GM04503 (cell line): Measurements from ENCODE around the gene CTSW.
"Not testable (repeated sequence)": the region's sequence is repeated elsewhere in the genome, so short reads cannot be mapped to it uniquely, and the experiment has no call there.

Experiments used
- DNase-seq: peaks from one replicate; pipeline ENCODE4 v3.0.0-alpha.2; 2012; ENCODE audit warnings: low read depth

CTSW gene

DNA sequence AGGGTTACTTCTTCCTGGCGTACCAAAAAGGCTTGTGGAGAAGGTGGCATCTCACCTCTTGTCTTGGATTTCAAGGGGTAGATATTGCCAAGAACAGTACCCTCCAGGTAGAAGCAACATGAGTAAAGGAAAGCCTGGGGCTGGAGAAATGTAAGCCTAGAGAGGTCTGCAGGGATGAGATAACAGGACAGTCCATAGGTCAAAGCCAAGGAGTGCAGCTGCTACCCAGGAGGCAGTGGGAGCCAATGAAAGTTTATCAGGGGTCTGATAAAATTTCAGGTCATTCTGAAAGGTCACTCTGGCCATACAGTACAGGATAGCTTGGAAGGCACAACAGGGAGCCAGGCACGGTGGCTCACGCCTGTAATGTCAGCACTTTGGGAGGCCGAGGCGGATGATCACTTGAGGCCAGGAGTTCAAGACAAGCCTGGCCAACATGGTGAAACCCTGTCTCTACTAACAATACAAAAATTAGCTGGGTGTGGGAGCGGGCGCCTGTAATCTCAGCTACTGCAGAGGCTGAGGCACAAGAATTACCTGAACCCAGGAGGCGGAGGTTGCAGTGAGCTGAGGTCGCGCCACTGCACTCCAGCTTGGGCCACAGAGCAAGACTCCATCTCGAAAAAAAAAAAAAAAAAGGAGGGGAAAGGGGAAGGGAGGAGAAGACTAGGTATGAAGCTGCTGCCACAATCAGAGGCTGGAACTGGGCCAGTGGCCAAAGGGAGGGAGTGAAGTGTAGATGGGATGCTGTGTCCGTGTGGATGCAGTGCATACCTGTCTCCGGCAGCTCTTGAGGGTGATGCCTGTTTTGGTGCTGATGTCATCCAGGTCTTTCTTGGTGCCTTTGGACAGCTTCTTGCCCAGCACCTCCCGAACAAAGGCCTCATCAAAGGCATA is 7.4 kb downstream of the CTSW start:
- DNase-seq: no peak

DNA sequence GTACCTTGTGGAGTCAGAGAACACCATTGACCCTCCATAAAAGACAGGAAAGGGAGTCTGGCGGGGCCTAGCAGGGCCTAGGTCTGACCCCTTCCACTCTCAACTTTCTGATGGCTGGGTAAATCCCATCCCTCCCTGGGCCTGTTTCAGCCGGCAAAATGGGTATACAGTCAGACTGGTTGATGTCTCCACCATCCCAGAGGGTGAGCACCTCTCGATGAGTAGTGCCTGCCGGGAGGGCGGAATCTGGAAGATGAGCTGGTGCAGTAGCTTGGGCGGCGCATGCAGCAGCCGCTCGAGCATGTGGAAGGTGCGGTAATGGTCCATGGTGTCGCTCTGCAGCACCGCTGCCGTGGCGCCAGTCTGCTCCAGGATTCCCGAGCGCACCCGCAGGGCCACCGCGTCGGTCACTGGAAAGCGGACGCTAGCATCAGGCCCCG is 8.1 kb downstream of the CTSW start:
- DNase-seq: no peak

DNA sequence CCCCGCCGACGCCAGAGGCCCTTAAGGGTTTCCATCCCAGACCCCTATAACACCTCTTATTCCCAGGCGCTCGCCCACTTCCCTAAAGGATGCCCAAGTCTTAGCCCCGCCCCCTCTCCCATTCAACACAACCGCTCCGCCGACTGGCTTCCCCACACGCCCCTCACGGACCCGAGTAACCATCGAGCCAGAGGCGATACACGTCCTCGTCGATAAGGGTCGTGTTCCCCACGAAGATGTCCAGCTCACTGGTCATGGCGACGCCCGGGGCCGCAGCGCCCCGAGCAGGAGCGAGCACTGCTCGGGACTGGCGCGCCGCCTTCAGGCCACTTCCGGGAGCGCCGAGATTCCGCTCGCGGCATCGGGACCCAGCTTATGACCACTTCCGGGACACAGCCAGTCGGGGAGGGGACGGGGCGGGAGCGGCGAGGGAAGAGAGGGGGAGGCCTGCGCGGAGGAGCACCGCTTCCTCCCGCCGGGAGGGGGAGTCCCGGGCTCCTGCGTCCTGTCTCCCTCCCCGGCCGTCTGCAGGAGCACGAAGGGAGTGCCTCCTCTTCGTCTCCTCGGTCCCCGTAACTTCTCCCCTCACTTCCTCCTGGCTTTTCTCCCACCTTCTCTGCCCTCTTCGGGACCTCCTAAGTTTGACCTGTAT is 8.7 kb downstream of the CTSW start, which contains the start of gene FIBP:
FIBP (minus strand) TSS at position 309 of the 652 bp plus-strand sequence; CDS start at position 256, 53 bp downstream.
- peak; percentile 74 for DNase-seq

DNA sequence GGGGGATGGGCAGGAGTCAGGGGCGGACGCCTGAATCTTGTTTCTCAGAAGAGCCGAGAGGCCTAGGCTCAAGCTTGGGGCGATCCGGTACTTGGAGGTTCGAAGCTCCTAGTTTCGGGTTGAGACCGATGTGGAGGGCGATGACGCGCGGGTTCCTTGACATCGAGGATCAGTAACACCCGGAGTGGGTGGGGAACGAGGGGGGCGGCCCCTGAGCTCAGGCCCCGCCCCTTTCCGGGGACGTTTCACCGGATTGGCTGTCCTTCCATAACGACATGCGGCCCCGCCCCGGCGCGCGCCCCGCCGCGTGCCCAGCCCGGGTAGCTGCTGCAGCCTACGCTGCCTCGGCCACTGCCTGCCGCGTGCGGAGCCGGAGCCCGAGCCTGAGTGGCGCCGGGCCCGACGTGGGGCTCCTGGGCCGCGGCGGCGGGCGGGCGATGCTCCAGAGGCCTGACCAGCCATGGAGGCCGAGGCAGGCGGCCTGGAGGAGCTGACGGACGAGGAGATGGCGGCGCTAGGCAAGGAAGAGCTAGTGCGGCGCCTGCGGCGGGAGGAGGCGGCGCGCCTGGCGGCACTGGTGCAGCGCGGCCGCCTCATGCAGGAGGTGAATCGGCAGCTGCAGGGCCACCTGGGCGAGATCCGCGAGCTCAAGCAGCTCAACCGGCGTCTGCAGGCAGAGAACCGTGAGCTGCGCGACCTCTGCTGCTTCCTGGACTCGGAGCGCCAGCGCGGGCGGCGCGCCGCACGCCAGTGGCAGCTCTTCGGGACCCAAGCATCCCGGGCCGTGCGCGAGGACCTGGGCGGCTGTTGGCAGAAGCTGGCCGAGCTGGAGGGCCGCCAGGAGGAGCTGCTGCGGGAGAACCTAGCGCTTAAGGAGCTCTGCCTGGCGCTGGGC is 10.9 kb downstream of the CTSW start, which contains the start of gene CCDC85B:
CCDC85B (plus strand) TSS at position 350 of the 895 bp plus-strand sequence; CDS start at position 461, 111 bp downstream.
- peak; percentile 72 for DNase-seq

DNA sequence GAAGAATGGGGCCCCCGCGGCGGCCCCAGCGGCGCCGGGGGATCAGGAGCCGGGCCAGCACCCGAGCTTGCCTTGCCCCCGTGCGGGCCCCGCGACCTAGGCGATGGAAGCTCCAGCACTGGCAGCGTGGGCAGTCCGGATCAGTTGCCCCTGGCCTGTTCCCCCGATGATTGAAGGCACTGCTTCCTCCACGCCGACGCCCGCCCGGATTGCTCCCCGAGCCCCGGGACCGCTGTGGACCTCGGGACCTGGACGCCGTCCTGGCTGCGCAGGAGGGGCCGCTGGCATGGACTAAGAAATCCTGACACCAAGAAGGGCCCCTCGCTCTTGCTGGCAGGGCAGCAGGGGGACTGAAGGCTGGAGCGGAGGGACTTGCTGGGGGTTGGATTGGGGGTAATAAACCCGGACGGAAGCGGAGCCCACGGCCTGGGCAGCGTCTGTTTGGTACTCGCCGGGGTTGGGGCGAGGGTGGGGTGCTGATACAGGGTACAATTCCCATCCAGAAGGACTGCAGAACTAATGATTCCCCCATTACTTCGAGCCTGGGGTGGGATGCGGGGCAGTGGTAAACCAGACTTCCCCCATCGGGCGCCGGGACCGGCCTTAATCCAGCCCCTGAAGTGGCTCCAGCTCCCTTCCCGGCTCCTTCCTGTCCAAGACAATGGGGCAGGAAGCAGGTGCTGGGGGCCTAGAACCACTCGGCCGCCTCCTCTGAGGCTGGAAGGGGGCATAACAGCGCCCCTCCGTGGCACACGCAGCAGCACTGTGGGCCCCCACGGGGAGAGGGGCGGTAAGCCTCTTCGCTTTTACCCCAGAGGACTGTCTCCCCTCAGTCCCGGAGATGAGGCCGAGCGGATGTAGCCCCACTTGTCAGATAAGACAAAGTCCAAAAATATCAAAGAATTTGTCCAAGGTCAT is 11.8 kb downstream of the CTSW start:
- DNase-seq: no peak

DNA sequence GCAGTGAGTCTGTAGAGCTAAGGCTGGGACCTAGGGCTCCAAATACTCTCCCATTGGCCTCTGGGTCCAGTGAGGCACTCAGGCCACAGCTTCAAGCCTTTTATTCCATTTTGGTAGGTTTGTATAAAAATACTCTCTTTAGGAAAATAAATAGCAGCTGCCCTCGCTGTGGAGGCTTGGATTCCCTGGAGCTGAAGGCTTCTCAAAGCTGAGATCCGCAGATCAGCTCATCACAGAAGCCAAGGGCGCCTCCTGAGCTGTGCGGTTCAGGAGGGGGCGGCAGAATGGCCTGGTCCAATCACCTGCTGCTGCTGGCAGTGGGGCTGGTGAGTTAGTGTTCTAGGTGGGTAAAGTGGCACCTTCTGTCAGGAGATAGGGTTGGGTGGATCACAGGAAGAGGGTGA is 12.5 kb downstream of the CTSW start:
- not testable (repeated sequence) for DNase-seq

DNA sequence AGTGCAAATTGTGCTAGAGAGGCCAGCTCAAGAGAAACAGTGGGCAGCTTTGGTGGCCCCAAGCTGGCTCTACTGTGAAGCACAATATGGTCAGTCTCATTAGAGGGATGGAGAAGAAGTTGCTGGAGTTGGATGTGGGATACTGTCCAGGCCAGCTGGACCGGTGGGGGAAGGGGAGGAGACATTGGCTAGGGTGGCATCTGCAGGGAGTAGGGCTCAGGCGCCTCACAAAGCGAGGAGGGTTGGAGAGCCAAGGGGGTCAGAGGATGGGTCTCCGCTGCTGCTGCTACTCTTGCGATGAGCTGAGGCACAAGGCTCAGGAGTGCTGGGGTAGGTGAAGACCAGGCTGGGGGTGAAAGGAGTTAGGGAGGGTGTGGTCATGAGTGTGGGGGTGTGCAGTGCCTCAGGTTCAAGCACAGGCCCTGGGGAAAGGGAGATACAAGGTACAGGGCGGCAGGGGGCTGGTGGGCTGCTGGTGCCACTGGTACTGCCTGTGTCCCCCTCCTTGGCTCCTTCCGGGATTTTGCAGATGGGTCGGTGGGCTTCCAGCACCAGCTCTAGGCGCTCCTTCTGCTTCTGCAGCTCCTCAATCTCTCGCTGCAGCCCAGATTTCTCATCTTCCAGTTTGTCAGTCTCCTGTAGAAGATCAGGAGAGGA is 13.2 kb downstream of the CTSW start:
- DNase-seq: no peak

DNA sequence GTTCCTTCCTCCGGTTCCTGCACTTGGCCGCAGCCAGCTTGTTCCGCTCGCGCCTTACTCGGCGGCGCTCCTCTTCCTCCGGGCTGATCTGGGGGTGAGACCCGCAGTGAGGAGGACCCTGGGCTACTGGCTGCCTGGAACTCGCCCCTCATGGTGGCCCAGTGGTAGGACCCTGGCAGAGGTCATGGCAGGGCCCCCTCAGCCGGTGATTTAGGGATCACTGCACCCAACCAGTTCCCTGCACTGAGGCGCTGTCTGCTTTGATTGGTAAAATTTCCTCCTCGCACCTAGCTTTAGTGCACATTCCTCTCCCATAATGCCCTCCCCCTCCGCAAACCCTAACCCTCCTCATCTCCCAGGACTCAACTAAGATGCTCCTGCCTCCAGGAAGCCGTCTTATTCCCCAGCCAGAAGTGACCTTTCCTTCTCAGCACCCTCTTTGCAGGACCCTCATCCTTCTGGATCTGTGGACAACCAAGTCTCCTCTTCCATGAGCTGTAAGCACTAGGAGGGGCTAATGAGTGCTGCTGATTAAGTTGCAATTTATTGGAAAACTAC is 14.5 kb downstream of the CTSW start:
- no peak for DNase-seq

DNA sequence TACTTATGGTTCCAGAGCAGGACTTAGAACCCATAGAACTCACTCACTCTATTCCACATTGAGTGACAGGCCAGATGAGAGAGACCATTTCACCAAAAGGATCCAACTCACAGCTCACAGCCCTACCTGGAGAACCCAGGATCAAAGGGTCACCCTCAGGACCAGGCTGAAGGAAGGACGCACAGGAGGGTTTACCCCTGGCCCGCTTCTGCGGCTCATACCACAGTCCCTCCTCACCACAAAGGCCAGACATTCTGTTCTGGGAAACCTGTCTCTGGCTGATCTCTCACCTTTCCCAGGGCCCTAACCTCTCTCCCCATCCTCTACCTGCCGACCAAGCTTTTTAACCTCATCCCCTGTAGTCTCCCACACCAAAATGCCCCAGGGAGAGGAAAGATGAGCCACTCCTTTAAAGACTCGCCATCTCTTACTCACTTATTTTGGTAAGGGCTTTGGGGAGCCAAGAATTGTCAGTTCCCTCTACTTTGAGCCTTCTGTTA is 15.9 kb downstream of the CTSW start:
- DNase-seq: no peak

DNA sequence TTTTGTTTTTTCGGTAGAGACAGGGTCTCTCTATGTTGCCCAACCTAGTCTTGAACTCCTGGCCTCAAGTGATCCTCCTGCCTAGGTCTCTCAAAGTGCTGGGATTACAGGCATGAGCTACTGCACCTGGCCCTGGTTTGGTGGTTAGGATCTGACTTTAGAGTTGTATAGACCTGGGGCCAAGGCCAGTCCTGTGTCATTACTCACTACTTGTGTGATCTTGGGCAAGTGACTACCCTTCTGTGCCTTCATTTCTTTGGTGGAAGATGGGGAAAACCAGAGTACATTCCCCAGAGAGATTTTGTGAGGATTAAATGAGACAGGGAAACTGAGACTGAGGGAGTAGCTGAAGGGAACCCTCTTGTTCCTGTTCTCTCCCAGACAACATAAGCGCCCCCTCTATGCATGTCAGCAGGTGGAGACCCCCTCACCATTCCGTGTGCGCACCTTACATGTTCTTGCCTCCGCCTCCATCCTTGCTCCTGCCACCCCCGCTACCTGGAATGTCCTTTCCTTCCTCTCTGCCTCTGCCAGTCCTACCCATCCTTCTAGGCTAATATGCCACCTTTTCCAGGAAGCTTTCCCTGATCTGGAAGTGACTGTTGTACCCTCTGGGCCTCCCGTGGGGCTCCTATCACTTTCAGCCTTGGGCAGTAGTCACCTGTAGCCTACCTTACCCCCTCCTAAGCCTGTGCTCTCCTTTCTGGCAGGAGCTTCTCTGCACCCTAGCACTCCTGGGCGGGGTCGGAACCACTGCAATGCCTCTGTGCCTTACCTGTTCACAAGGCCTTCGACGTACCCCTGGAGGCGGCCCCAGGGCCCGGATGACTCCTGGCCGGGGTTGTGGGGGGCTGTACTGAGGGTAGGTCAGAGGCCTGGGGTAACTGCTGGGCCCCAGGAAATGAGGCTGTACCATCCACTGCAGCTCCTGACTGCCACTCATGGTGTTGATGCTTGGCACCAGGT is 16.7 kb downstream of the CTSW start:
- no peak for DNase-seq

DNA sequence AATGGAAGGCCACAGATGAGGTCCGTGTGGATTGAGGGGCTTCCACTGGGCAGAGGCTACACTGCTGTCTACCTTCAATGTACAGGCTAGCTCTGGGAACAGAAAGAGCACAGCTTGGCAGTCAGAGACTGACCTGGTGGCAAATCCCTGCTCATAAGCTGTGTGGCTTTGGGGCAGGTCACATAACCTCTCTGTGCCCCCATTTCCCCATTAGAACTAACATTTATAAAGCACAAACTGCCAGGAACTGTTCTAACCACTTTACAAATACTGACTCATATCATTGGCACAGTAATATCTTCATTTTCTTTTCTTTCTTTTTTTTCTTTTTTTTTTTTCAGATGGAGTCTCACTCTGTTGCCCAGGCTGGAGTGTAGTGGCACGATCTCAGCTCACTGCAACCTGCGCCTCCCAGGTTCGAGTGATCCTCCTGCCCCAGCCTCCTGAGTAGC is 17.4 kb downstream of the CTSW start:
- DNase-seq: no peak

DNA sequence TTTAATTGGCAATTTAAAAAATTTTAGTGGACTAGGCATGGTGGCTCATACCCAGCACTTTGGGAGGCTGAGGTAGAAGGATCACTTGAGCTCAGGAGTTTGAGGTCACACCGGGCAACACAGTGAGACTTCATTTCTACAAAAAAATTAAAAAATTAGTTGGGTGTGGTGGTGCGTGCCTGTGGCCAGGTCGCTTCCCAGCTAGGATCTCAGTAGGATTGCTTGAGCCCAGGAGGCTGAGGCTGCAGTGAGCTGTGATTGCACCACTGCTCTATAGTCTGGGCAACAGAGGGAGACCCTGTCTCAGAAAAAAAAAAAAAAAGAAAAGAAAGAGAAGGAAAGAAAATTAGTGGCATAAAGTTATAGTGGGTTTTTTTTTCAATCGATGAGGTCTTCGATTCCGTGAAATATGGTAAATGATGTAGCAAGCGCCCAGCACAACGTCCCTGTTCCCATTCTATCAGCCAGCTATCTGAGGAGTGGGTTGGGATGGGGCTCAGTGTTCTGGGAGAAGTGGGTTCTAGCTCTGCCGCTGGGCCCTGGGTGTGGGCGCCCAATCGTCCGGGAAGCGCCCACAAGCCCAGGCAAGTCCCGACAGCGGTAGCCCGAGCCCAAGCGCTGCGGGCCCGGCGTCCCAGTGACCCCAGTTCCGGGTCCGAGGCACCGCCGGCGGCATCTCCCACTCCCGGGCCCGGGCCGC is 19.2 kb downstream of the CTSW start:
- no peak for DNase-seq

DNA sequence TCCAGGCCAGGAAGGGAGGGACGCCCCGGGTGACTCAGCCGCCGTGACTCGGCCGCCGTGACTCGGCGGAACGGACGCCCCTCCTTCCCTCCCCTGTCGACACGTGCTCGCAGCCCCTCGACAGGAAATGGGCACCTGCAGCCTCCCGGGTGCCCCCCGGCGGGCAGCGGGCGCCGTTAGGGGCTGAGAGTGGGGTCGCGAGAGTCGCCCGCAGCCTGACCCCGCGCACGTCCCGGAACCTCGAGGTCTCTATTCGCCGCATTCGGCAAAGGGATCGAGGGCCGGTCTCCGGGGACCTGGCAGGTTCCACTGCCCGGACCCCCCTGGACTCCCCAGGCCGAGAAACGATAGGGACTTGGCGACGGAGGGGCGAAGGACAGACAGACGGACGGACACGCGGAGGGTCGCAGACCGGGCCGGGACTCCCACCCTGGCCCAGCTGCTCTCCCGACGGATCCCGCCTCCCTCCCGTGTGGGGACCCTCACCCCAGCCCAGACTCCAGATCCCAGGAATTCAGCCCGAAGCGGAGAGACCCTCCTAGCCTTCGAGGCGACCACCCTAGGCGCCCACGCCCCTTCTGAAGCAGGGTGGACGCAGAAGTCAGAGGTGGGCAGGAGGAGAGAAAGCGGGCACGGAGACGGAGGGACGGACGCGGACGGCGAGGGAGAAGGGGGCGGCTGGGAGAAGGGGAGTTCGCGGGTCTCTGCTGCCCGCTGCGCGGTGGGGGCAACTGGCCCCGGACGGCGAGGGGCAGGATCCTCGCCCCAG is 19.9 kb downstream of the CTSW start:
- DNase-seq: peak; percentile 36

DNA sequence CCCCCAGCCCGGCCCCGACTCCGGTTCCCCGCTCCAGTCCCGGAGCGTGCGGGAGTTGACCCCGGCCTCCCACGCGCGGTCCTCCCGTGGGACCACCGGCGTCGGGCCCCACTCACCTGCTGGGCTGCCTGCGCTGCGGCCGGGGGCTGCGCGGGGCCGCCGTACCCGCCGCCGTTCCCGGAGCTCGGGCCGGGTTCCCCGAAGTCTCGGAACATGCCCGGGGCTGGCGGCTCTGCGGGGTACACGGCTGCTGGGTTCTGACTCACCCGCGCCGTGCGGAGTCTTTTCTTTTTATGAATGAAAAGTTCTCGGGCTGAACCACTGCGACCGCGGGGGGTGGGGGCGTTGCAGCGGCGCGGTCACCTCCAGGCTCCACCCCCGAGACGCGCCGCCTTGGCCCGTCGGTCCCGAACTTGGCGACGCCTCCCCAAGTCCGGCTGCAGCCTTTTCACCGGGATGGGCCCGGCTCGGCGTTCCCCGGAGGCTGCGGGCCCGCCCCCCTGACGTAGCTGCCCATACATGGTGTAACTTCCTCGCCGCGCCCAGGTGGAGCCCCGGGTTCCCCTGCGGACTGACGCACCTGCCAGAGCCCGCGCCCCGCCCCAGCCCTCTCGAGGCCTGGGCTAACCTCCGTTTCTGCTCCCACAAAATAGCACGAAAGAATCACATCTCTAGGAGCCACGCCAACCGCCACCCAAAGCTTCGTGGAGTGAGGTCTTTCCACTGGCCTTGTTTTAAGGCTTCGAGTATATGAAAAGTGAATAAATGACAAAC is 20.7 kb downstream of the CTSW start, which contains the start of gene FOSL1:
FOSL1 (minus strand) TSS at position 264 of the 774 bp plus-strand sequence; CDS start at position 215, 49 bp downstream.
- DNase-seq: peak; percentile 76

DNA sequence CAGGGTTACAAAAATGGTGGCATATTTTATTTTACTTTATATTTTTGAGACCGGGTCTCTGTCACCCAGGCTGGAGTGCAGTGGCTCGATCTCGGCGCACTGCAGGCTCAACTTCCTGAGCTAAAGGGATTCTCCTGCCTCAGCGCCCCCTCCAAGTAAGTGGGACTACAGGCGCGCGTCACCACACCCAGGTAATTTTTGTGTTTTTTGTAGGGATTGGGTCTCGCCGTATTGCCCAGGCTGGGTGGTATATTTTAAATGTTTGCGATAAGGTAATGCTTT is 21.2 kb downstream of the CTSW start:
- DNase-seq: no peak

DNA sequence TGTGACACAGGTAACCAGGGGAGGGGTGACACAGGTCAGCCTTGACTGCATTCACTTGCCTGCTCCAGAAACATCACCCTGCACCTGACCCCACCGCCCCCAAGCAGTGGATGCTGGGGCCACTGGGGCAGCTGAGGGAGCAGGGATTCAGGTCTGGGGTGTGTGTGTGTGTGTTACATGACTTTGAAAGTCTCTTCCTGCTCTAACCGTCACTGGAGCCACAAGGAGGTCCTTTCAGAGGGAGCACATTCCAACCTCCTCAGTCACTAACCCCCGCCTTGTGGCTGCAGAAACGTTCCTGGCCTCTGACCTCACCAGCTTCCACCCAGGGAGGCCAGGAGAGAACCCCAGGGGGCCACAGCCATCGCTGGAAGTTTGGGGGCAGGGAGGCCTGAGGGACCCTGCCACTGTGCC is 23.4 kb downstream of the CTSW start:
- DNase-seq: peak; percentile 84
